H1 (cell line): ENCODE data around the gene GLUD1. TPM values are rescaled to one million over a fixed set of nuclear protein-coding genes. Genes with fewer than 3 reads are reported as not detected.
"Not testable (repeated sequence)": the region's sequence is repeated elsewhere in the genome, so short reads cannot be mapped to it uniquely, and the experiment has no call there.

Experiments used
- CTCF ChIA-PET: fragments of 300-600 bp; sonication (Branson Sonifier 250); formaldehyde crosslinking; loops from one replicate; lab custom pipeline; 2021; ENCODE audit not compliant: partially characterized antibody; lab: Charles Lee
- POLR2A ChIA-PET: fragments of 300-600 bp; sonication (Branson Sonifier 250); formaldehyde crosslinking; loops from one replicate; lab custom pipeline; 2021; ENCODE audit warnings: inconsistent platforms; ENCODE audit not compliant: partially characterized antibody; lab: Charles Lee
- DNase-seq, 2 experiments: peaks; one replicate each; pipeline versions ENCODE4 v3.0.0 to v3.0.0-alpha.2; 2010 to 2022; ENCODE audit warnings: low spot score in 2 of 2, low read depth in 1 of 2, mixed read lengths in 1 of 2
- FAIRE-seq: peaks from 2 replicates; lab custom pipeline; 2011; peaks lifted over from hg19 to GRCh38; lab: Jason Lieb, UNC
- H2AFZ ChIP-seq: 2 replicates; pipeline ENCODE4 v1.8.1; 2012; ENCODE audit warnings: low read length, inconsistent platforms
- H2AK5ac ChIP-seq: 2 replicates; pipeline ENCODE4 v1.6.1; 2013; ENCODE audit warnings: low read depth, low read length
- H2BK120ac ChIP-seq: replicated peaks from 2 replicates; pipeline ENCODE3; 2013; ENCODE audit warnings: low read depth, low read length, inconsistent platforms
- H2BK12ac ChIP-seq: 2 replicates; pipeline ENCODE4 v1.6.1; 2013; ENCODE audit warnings: low read depth, low read length
- H2BK15ac ChIP-seq: 2 replicates; pipeline ENCODE4 v1.6.1; 2013; ENCODE audit warnings: low read length
- H2BK20ac ChIP-seq: 2 replicates; pipeline ENCODE4 v1.6.1; 2013; ENCODE audit warnings: low read length
- H2BK5ac ChIP-seq: 2 replicates; pipeline ENCODE4 v1.6.1; 2013; ENCODE audit warnings: low read depth, low read length
- H3K14ac ChIP-seq: 2 replicates; pipeline ENCODE4 v1.6.1; 2013; ENCODE audit warnings: inconsistent platforms; ENCODE audit not compliant: insufficient read length
- H3K18ac ChIP-seq: 2 replicates; pipeline ENCODE4 v1.6.1; 2013; ENCODE audit warnings: low read length; ENCODE audit errors: extremely low read depth
- H3K23ac ChIP-seq: 2 replicates; pipeline ENCODE4 v1.6.1; 2013; ENCODE audit warnings: inconsistent platforms; ENCODE audit not compliant: insufficient read length
- H3K23me2 ChIP-seq: 2 replicates; pipeline ENCODE4 v1.6.1; 2013; ENCODE audit warnings: low read depth, low read length
- H3K27ac ChIP-seq: 2 replicates; pipeline ENCODE4 v1.6.1; 2011; ENCODE audit warnings: low read depth, low read length, inconsistent platforms
- H3K27me3 ChIP-seq, 4 experiments: replicated peaks in 1 of 4; 1 replicate in 1 of 4; 2 replicates in 3 of 4; pipeline versions ENCODE4 v1.6.1 to v1.8.1; 2011 to 2013; ENCODE audit warnings: low read length in 3 of 4, mild to moderate bottlenecking in 3 of 4, inconsistent platforms in 2 of 4, mixed read lengths in 2 of 4, moderate library complexity in 1 of 4; ENCODE audit not compliant: control insufficient read depth in 3 of 4, insufficient read depth in 3 of 4; ENCODE audit errors: extremely low read depth in 1 of 4
- H3K36me3 ChIP-seq, 4 experiments: 2 replicates each; pipeline versions ENCODE4 v1.6.1 to v1.8.1; 2011 to 2013; ENCODE audit warnings: mild to moderate bottlenecking in 4 of 4, low read length in 3 of 4, moderate library complexity in 2 of 4, control low read depth in 1 of 4, inconsistent platforms in 1 of 4; ENCODE audit not compliant: insufficient read depth in 4 of 4, control insufficient read depth in 2 of 4
- H3K4ac ChIP-seq: replicated peaks from 2 replicates; pipeline ENCODE3; 2013; ENCODE audit warnings: low read length, low read depth, mixed read lengths, inconsistent platforms; ENCODE audit not compliant: insufficient read length
- H3K4me1 ChIP-seq, 4 experiments: replicated peaks in 1 of 4; 1 replicate in 1 of 4; 2 replicates in 3 of 4; pipeline versions ENCODE4 v1.6.1 to v1.8.1; 2011 to 2013; ENCODE audit warnings: low read length in 3 of 4, inconsistent platforms in 2 of 4, mixed read lengths in 1 of 4; ENCODE audit not compliant: insufficient read depth in 4 of 4, control insufficient read depth in 3 of 4
- H3K4me2 ChIP-seq, 2 experiments: 2 replicates each; pipeline versions ENCODE4 v1.6.1 to v1.8.1; 2011 to 2013; ENCODE audit warnings: low read depth in 2 of 2, low read length in 2 of 2, control low read depth in 1 of 2, inconsistent platforms in 1 of 2, mild to moderate bottlenecking in 1 of 2; ENCODE audit not compliant: insufficient read depth in 1 of 2
- H3K4me3 ChIP-seq, 4 experiments: fragments of 200-600, 300-600 bp in 1 of 4; sonication (generic), shearing (Covaris generic), sonication (Bioruptor Twin) in 1 of 4; 2 replicates each; pipeline versions ENCODE4 v1.5.1 to v1.8.1; 2011 to 2016; ENCODE audit warnings: low read length in 4 of 4, low read depth in 3 of 4, control low read depth in 2 of 4, inconsistent platforms in 2 of 4, mild to moderate bottlenecking in 2 of 4, mixed read lengths in 1 of 4, moderate library complexity in 1 of 4; ENCODE audit not compliant: insufficient read depth in 2 of 4; ENCODE audit errors: extremely low read depth in 1 of 4
- H3K56ac ChIP-seq: replicated peaks from 2 replicates; pipeline ENCODE3; 2013; ENCODE audit warnings: low read depth, mild to moderate bottlenecking, mixed read lengths, low read length, inconsistent platforms; ENCODE audit not compliant: insufficient read length
- H3K79me1 ChIP-seq: 2 replicates; pipeline ENCODE4 v1.6.1; 2013; ENCODE audit warnings: low read depth, low read length, control low read depth
- H3K79me2 ChIP-seq, 2 experiments: 2 replicates each; pipeline versions ENCODE4 v1.6.1 to v1.8.1; 2012 to 2013; ENCODE audit warnings: low read length in 2 of 2, mild to moderate bottlenecking in 2 of 2, inconsistent platforms in 1 of 2; ENCODE audit not compliant: insufficient read depth in 2 of 2, control insufficient read depth in 1 of 2
- H3K9ac ChIP-seq, 4 experiments: replicated peaks in 1 of 4; 1 replicate in 1 of 4; 2 replicates in 3 of 4; pipeline versions ENCODE4 v1.6.1 to v1.8.1; 2011 to 2013; ENCODE audit warnings: low read depth in 3 of 4, low read length in 3 of 4, control low read depth in 2 of 4, mild to moderate bottlenecking in 2 of 4, moderate library complexity in 2 of 4, inconsistent platforms in 1 of 4; ENCODE audit errors: extremely low read depth in 1 of 4
- H3K9me3 ChIP-seq, 2 experiments: 2 replicates each; pipeline versions ENCODE4 v1.6.1 to v1.8.1; 2012 to 2013; ENCODE audit warnings: mild to moderate bottlenecking in 2 of 2, moderate library complexity in 2 of 2, control low read depth in 1 of 2, inconsistent platforms in 1 of 2, low read depth in 1 of 2, low read length in 1 of 2, mixed read lengths in 1 of 2; ENCODE audit not compliant: insufficient read depth in 2 of 2
- H4K20me1 ChIP-seq, 2 experiments: replicated peaks in 1 of 2; 2 replicates each; pipeline versions ENCODE3 to v1.8.1; 2011 to 2013; ENCODE audit warnings: inconsistent platforms in 2 of 2, low read length in 2 of 2, mild to moderate bottlenecking in 1 of 2; ENCODE audit not compliant: insufficient read depth in 2 of 2, control insufficient read depth in 1 of 2
- H4K5ac ChIP-seq: 2 replicates; pipeline ENCODE4 v1.6.1; 2013; ENCODE audit warnings: low read length, low read depth, mixed read lengths, inconsistent platforms; ENCODE audit not compliant: insufficient read length
- H4K8ac ChIP-seq: 2 replicates; pipeline ENCODE4 v1.8.0; 2013; ENCODE audit warnings: mild to moderate bottlenecking, moderate library complexity, low read length, inconsistent platforms; ENCODE audit not compliant: insufficient read depth; ENCODE audit errors: extremely low read depth
- H4K91ac ChIP-seq: replicated peaks from 2 replicates; pipeline ENCODE3; 2013; ENCODE audit warnings: low read length, mixed read lengths, inconsistent platforms; ENCODE audit not compliant: insufficient read length
- SIRT6 ChIP-seq: IDR thresholded peaks from one replicate; pipeline ENCODE4 v1.7.1; 2012; ENCODE audit warnings: low read length, inconsistent platforms
- SP4 ChIP-seq: IDR thresholded peaks from 2 replicates; pipeline ENCODE4 v1.6.1; 2012; ENCODE audit warnings: low read length, inconsistent platforms
- TAF7 ChIP-seq: optimal IDR thresholded peaks from 2 replicates; pipeline ENCODE3; 2011; ENCODE audit warnings: low read depth, mild to moderate bottlenecking, inconsistent platforms, low read length, moderate library complexity, borderline replicate concordance
- WGBS, 2 experiments: shearing (Covaris generic) in 1 of 2; methylation state at CpG; one replicate each; pipeline versions ENCODE4 v1.1.6 to v1.1.7; 2013 to 2015; ENCODE audit warnings: low lambda C conversion rate in 2 of 2, mixed read lengths in 2 of 2, inconsistent platforms in 1 of 2, low coverage in 1 of 2, missing lambda C conversion rate in 1 of 2; ENCODE audit not compliant: insufficient replicate concordance in 2 of 2, insufficient coverage in 1 of 2, insufficient read length in 1 of 2; ENCODE audit errors: extremely low coverage in 1 of 2, missing lambda C conversion rate in 1 of 2; 5-methylcytosine and 5-hydroxymethylcytosine counted together
- polyA plus RNA-seq, 7 experiments: library from polyadenylated mRNA; depleted of rRNA in 3 of 7; stranded (reverse) in 5 of 7; unstranded in 2 of 7; fragments of >200 nt in 5 of 7; fragments of 200-250 nt in 2 of 7; gene quantifications; 1 replicate in 5 of 7; 2 replicates in 1 of 7; 4 replicates in 1 of 7; pipeline versions ENCODE4 v1.2.1 to v1.2.3, GENCODE V29; 2011 to 2013; ENCODE audit warnings: missing spikeins in 2 of 7, mixed read lengths in 2 of 7
- total RNA-seq: library from RNA; stranded (reverse); fragmentation: NEBNext Ultra II Directional; extraction: Animal tissue kit (Norgen Biotek cat#: 25700); gene quantifications from 2 replicates; pipeline ENCODE4 v1.2.1, GENCODE V29; 2021

GLUD1 gene
- total and polyA plus RNA-seq, 2 of the 8 experiments (the other 6 are each of a cell fraction or from before 2014, with no cell fraction given), result 41.0 to 96.2 TPM

DNA sequence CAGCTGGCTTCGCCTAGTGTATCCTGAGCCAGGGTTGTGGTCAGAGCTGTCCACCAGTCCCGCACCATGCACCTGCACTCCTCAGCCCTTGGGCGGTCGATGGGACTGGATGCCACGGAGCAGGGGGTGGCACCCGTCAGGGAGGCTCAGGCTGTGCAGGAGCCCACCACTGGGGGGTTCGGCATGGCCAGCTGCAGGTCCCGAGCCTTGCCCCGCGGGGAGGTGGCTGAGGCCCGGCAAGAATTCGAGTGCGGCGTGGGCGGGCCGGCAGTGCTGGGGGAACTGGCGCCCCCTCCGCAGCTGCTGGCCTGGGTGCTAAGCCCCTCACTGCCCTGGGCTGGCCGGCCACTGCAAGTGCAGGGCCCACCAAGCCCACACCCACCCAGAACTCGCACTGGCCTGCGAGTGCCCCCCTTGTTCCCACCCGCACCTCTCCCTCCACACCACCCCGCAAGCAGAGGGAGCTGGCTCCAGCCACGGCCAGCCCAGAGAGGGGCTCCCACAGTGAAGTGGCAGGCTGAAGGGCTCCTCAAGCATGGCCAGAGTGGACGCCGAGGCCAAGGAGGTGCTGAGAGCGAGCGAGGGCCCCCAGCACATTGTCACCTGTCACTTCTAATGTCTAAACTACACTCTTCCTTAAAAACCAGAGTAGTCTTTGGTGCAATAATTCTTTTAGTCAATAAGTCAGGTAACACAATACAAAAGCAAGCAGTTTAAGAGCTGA lies 63.6 kb downstream of the GLUD1 start (continued):
- no peak for TF ChIP-seq TAF7
- TF ChIP-seq SP4, result no peak
- no peak for TF ChIP-seq SIRT6

DNA sequence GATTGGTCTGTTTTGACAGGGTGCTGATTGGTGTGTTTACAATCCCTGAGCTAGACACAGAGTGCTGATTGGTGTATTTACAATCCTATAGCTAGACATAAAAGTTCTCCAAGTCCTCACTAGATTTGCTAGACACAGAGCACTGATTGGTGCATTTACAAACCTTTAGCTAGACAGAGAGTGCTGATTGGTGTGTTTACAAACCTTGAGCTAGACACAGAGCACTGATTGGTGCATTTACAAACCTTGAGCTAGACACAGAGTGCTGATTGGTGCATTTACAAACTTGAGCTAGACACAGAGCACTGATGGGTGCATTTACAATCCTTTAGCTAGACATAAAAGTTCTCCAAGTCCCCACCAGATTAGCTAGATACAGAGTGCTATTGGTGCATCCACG lies 64.2 kb downstream of the GLUD1 start:
- H3K9me3 ChIP-seq, H3K18ac ChIP-seq, H4K5ac ChIP-seq, H2BK12ac ChIP-seq, H2BK120ac ChIP-seq, H3K79me1 ChIP-seq, H3K14ac ChIP-seq, H4K91ac ChIP-seq, H2AFZ ChIP-seq, H2BK15ac ChIP-seq, H2AK5ac ChIP-seq, H3K23ac ChIP-seq, H4K20me1 ChIP-seq, H3K4me2 ChIP-seq, H3K4me3 ChIP-seq, H3K9ac ChIP-seq, H2BK5ac ChIP-seq, H4K8ac ChIP-seq, H3K4ac ChIP-seq, H2BK20ac ChIP-seq, H3K23me2 ChIP-seq, H3K27me3 ChIP-seq, POLR2A ChIA-PET, H3K36me3 ChIP-seq, FAIRE-seq, H3K56ac ChIP-seq, DNase-seq, H3K79me2 ChIP-seq, H3K27ac ChIP-seq, H3K4me1 ChIP-seq: not testable (repeated sequence)
- WGBS, 2 experiments, result 85% methylated on average over 1 of the region's 1 CpG; no CpG with 5 or more reads in 1 of the 2 experiments
- CTCF ChIA-PET, result interaction anchor here (1.0 to 1.4 kb wide), 4 partner anchors 51 to 88 kb away, joined by 3 to 4 read pairs (median 3); no protein-coding TSS in a partner anchor
